Esophagus mucosa (tissue), 1 donor: Measurements from ENCODE around the gene NUP93. TPM values are rescaled to one million over a fixed set of nuclear protein-coding genes. Genes with fewer than 3 reads are reported as not detected.

Experiments used
- ATAC-seq: fragments of 200-7000 bp; cut with Tn5 transposase; one replicate; pipeline ENCODE4 v1.9.1; 2020
- total RNA-seq: library from RNA; stranded (reverse); gene quantifications from one replicate; pipeline ENCODE4 v1.2.4, GENCODE V29; 2023
- donor health status: DM: yes; HTN: yes; CAD: no.

The NUP93 gene
- total RNA-seq, 1 donor from 2014 or later, result 52.3 TPM

DNA sequence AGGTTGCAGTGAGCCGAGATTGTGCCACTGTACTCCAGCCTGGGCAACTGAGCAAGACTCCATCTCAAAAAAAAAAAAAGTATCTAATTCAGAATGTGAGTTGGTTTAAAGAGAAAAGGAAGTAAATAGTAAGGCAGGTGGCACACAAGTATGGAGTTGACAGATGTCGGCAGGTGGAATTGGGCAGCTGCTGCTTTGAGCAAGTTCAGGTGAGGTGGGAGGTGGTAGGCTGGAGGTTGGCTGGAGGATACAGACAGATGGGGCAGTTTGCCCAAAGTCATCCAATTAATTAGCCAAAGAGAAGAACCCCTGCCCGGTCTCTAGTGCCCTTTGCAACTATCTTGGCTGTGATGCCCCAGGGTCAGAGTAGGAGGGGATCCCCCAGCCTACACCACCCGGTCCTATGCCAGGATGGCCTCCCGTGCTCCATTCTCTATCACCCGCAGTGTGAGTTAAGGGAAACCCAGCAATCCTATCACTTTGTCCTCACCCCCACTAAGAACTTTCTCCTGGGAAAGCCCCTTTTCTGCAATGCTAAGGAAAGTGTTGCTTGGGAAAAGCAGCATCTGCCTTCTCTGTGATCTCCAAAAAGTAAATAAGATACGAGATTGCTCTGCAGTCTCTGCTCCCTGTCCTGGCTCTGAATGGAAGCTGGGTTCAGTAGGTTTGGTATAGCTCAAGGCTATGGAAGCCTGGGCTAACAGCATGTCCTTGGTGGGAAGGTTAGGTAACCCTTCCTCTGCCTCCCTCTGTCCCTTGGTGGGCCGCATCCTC lies 167.3 kb downstream of the NUP93 start:
- ATAC-seq, result peak; percentile 25

DNA sequence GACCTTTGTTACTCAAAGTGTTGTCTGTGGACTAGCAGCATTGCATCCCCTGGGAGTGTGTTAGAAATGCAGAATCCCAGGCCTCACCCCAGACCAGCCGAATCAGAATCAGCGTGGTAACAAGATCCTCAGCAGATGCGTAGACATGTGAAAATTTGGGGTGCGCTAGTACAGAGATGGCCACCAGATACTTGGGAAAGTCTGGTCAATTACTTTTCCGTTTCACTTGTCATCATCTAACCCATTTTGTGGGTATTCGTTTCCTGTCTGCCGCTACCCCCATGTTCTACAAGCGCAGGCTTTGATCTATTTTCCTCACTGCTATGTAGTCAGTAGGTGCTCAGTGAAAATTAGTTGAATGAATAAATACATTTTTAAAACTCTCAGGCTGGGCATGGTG lies 168.9 kb downstream of the NUP93 start:
- no peak for ATAC-seq

Other genes starting within 250 kb of the NUP93 start
- 35.3 TPM for gene BBS2, start 210.1 kb upstream of the NUP93 start, total RNA-seq
- gene MT4, start 165.1 kb upstream of the NUP93 start, total RNA-seq, result 8.4 TPM
- gene MT3, start 140.6 kb upstream of the NUP93 start, total RNA-seq, result not detected
- 220 TPM for gene MT2A, start 121.5 kb upstream of the NUP93 start, total RNA-seq
- gene MT1E, start 104.3 kb upstream of the NUP93 start, total RNA-seq, result 98.8 TPM
- gene MT1M, start 97.5 kb upstream of the NUP93 start, total RNA-seq, result 2.0 TPM
- 2.9 TPM for gene MT1A, start 91.5 kb upstream of the NUP93 start, total RNA-seq
- gene MT1B, start 78.2 kb upstream of the NUP93 start, total RNA-seq, result not detected
- 3.7 TPM for gene MT1F, start 72.2 kb upstream of the NUP93 start, total RNA-seq
- 26.3 TPM for gene MT1G, start 62.1 kb upstream of the NUP93 start, total RNA-seq
- gene MT1H, start 60.3 kb upstream of the NUP93 start, total RNA-seq, result 5.0 TPM
- gene MT1X, start 47.7 kb upstream of the NUP93 start, total RNA-seq, result 603 TPM
- not detected for gene SLC12A3, start 135.1 kb downstream of the NUP93 start, total RNA-seq
- gene HERPUD1, start 202.0 kb downstream of the NUP93 start, total RNA-seq, result 63.9 TPM
- not detected for gene CETP, start 231.8 kb downstream of the NUP93 start, total RNA-seq